K562 (cell line): ENCODE measurements around the gene CCDC87. TPM values are rescaled to one million over a fixed set of nuclear protein-coding genes. Genes with fewer than 3 reads are reported as not detected.

Experiments
- GATA2 ChIP-seq: sonication (generic); formaldehyde crosslinking; IDR thresholded peaks from 2 replicates; pipeline ENCODE4 v1.4.0; 2020; ENCODE audit warnings: mild to moderate bottlenecking, missing genetic modification reagents
- KDM4B ChIP-seq, 2 experiments: fragments of 450-650 bp in 1 of 2; sonication (generic) in 1 of 2; IDR thresholded peaks; 2 replicates each; pipeline ENCODE4 v1.6.1; 2016 to 2017; ENCODE audit warnings: borderline replicate concordance in 2 of 2, antibody characterized with exemption in 1 of 2, low read depth in 1 of 2, mild to moderate bottlenecking in 1 of 2
- ZNF583 ChIP-seq: fragments of 250-450 bp; sonication (Bioruptor Pico); IDR thresholded peaks from 2 replicates; pipeline ENCODE4 v1.4.0; 2020
- ZNF780A ChIP-seq: fragments of 250-450 bp; sonication (Bioruptor Pico); IDR thresholded peaks from 2 replicates; pipeline ENCODE4 v1.5.0; 2021; ENCODE audit warnings: mild to moderate bottlenecking
- polyA plus RNA-seq, 8 experiments: library from polyadenylated mRNA; depleted of rRNA in 4 of 8; stranded (reverse) in 5 of 8; unstranded in 3 of 8; fragments of >200 nt; fragmentation: Nextera tagmentation in 2 of 8; fragmentation: Illumina TruSeq in 1 of 8; extraction: Ambion mirVana in 2 of 8; extraction: Trizol in 1 of 8; gene quantifications; 2 replicates each; pipeline versions ENCODE4 v1.2.1 to v1.2.3, GENCODE V29; 2011 to 2014; ENCODE audit warnings: inconsistent platforms in 1 of 8, missing spikeins in 1 of 8
- total RNA-seq, 7 experiments: library from RNA; depleted of rRNA in 6 of 7; stranded (reverse); fragments of >200 nt in 6 of 7; fragmentation: Illumina TruSeq in 2 of 7; extraction: Trizol in 2 of 7; gene quantifications; 2 replicates each; pipeline versions ENCODE4 v1.2.1 to v1.2.3, GENCODE V29; 2011 to 2021; ENCODE audit warnings: low replicate concordance in 1 of 7
- TF ChIP-seq, protein P1 (sequence below): fragments of 250-450 bp; sonication (Bioruptor Pico); IDR thresholded peaks from 2 replicates; pipeline ENCODE4 v1.8.0; 2021; ENCODE audit warnings: mild to moderate bottlenecking, moderate library complexity
- TF ChIP-seq, protein P2 (sequence below): fragments of 250-450 bp; sonication (Bioruptor Pico); IDR thresholded peaks from 2 replicates; pipeline ENCODE4 v1.9.0; 2021; ENCODE audit warnings: mild to moderate bottlenecking, inconsistent platforms
- TF ChIP-seq, protein P3 (sequence below), 2 experiments: IDR thresholded peaks; 2 replicates each; pipeline ENCODE4 v1.6.1; 2012; ENCODE audit warnings: improper control_type of control experiment in 2 of 2, low read depth in 2 of 2, low read length in 2 of 2, borderline replicate concordance in 1 of 2

The CCDC87 gene
- total and polyA plus RNA-seq, 9 of the 15 experiments (the other 6 are each of a cell fraction or from before 2014, with no cell fraction given) = 0.03 to 0.44 (median 0.15) TPM; not detected in 1

DNA sequence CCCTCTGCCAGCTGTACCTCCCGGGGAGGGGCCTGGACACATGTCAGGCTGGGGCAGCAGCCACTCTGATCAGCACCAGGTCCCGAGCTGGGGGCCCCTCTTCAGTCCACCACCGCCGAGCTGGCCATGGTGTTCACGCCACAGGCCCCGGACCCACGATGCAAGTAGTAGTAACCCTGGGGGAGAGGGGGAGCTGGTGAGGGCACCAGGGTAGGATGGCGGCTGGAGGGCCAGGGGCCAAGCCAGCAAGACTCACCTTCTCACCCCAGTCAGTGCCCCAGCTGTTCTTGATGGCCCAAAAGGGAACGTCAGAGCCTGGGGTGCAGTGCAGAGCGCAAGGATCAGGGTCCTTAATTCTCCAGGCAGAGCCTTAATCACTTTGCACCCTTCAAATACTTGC is 29.0 kb downstream of the CCDC87 start (continued):
- TF ChIP-seq, protein P1, sequence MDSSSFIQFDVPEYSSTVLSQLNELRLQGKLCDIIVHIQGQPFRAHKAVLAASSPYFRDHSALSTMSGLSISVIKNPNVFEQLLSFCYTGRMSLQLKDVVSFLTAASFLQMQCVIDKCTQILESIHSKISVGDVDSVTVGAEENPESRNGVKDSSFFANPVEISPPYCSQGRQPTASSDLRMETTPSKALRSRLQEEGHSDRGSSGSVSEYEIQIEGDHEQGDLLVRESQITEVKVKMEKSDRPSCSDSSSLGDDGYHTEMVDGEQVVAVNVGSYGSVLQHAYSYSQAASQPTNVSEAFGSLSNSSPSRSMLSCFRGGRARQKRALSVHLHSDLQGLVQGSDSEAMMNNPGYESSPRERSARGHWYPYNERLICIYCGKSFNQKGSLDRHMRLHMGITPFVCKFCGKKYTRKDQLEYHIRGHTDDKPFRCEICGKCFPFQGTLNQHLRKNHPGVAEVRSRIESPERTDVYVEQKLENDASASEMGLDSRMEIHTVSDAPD (CRISPR knock-in tag) = no peak
- TF ChIP-seq, protein P2, sequence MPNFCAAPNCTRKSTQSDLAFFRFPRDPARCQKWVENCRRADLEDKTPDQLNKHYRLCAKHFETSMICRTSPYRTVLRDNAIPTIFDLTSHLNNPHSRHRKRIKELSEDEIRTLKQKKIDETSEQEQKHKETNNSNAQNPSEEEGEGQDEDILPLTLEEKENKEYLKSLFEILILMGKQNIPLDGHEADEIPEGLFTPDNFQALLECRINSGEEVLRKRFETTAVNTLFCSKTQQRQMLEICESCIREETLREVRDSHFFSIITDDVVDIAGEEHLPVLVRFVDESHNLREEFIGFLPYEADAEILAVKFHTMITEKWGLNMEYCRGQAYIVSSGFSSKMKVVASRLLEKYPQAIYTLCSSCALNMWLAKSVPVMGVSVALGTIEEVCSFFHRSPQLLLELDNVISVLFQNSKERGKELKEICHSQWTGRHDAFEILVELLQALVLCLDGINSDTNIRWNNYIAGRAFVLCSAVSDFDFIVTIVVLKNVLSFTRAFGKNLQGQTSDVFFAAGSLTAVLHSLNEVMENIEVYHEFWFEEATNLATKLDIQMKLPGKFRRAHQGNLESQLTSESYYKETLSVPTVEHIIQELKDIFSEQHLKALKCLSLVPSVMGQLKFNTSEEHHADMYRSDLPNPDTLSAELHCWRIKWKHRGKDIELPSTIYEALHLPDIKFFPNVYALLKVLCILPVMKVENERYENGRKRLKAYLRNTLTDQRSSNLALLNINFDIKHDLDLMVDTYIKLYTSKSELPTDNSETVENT (CRISPR knock-in tag) = no peak
- TF ChIP-seq ZNF583 (no peak), GATA2 (CRISPR knock-in tag) (no peak), ZNF780A (CRISPR knock-in tag) (no peak), KDM4B (IDR thresholded peaks at IDR 0.05; ENCODE audit: borderline replicate concordance in 2 of 2, low read depth in 1 of 2) (no peak)
- TF ChIP-seq, protein P3, sequence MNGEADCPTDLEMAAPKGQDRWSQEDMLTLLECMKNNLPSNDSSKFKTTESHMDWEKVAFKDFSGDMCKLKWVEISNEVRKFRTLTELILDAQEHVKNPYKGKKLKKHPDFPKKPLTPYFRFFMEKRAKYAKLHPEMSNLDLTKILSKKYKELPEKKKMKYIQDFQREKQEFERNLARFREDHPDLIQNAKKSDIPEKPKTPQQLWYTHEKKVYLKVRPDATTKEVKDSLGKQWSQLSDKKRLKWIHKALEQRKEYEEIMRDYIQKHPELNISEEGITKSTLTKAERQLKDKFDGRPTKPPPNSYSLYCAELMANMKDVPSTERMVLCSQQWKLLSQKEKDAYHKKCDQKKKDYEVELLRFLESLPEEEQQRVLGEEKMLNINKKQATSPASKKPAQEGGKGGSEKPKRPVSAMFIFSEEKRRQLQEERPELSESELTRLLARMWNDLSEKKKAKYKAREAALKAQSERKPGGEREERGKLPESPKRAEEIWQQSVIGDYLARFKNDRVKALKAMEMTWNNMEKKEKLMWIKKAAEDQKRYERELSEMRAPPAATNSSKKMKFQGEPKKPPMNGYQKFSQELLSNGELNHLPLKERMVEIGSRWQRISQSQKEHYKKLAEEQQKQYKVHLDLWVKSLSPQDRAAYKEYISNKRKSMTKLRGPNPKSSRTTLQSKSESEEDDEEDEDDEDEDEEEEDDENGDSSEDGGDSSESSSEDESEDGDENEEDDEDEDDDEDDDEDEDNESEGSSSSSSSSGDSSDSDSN (IDR thresholded peaks at IDR 0.05; ENCODE audit: borderline replicate concordance in 1 of 2, low read depth in 2 of 2, low read length in 2 of 2) = no peak
